ENCODE measurements around the gene COBL.
A peak's percentile ranks its signal among the peaks of the same experiment; 100 is the strongest.

COBL gene

GRCh38 chr7:51140199-51141164, 176.1 kb downstream of the COBL start:
- no peaks in the 10 kb centered on the region for H3K27me3 ChIP-seq (ENCODE audit: insufficient read depth, low read length, poor library complexity, severe bottlenecking)
- H3K4me3 ChIP-seq (ENCODE audit: low read length, poor library complexity, severe bottlenecking): no peak overlapping the region
- no peaks in the 10 kb centered on the region for H3K9me3 ChIP-seq (ENCODE audit: insufficient read depth, low read depth, low read length)
- H4K20me1 ChIP-seq (ENCODE audit: insufficient read depth, low read length, poor library complexity, severe bottlenecking): no peaks in the 10 kb centered on the region
- peaks cover 23% of the 10 kb centered on the region for H3K4me1 ChIP-seq (ENCODE audit: insufficient read depth, low read length, poor library complexity, severe bottlenecking)
- H3K9ac ChIP-seq (ENCODE audit: low read depth, low read length, poor library complexity, severe bottlenecking): no peak overlapping the region
- 0 out of 2 replicates have a peak, but pooled peaks cover 3% of the 10 kb centered on the region for H3F3A ChIP-seq (ENCODE audit: low read depth)
- no peaks in the 10 kb centered on the region for H3K79me2 ChIP-seq (ENCODE audit: insufficient read depth, low read length)
- H3K36me3 ChIP-seq (ENCODE audit: insufficient read depth, low read length): no peaks in the 10 kb centered on the region
- H3K4me2 ChIP-seq (ENCODE audit: low read depth, low read length, poor library complexity, severe bottlenecking): peak overlapping the region; percentile 43
- H3K9me2 ChIP-seq (replicated peaks; ENCODE audit: low read depth, low read length): no peaks in the 10 kb centered on the region
- no peak overlapping the region for H2AFZ ChIP-seq (ENCODE audit: low read length)
- TF ChIP-seq CTCF (conservative IDR thresholded peaks at IDR 0.05; ENCODE audit: low read length) (no peak), EZH2phosphoT487 (IDR thresholded peaks at IDR 0.05; ENCODE audit: borderline replicate concordance) (no peak)

GRCh38 chr7:51139796-51140195, 176.8 kb downstream of the COBL start:
- Histone ChIP-seq H2AFZ (ENCODE audit: low read length) (no peak overlapping the region), H3K4me1 (ENCODE audit: insufficient read depth, low read length, poor library complexity, severe bottlenecking) (peaks cover 23% of the 10 kb centered on the region), H3K9me2 (replicated peaks; ENCODE audit: low read depth, low read length) (no peaks in the 10 kb centered on the region), H4K20me1 (ENCODE audit: insufficient read depth, low read length, poor library complexity, severe bottlenecking) (no peaks in the 10 kb centered on the region), H3K4me3 (ENCODE audit: low read length, poor library complexity, severe bottlenecking) (no peak overlapping the region), H3K79me2 (ENCODE audit: insufficient read depth, low read length) (no peaks in the 10 kb centered on the region), H3K9me3 (ENCODE audit: insufficient read depth, low read depth, low read length) (no peaks in the 10 kb centered on the region), H3K4me2 (ENCODE audit: low read depth, low read length, poor library complexity, severe bottlenecking) (peak overlapping the region; percentile 43), H3K36me3 (ENCODE audit: insufficient read depth, low read length) (no peaks in the 10 kb centered on the region), H3K27me3 (ENCODE audit: insufficient read depth, low read length, poor library complexity, severe bottlenecking) (no peaks in the 10 kb centered on the region), H3K9ac (ENCODE audit: low read depth, low read length, poor library complexity, severe bottlenecking) (no peak overlapping the region), H3F3A (ENCODE audit: low read depth) (0 out of 2 replicates have a peak, but pooled peaks cover 3% of the 10 kb centered on the region)
- TF ChIP-seq EZH2phosphoT487 (IDR thresholded peaks at IDR 0.05; ENCODE audit: borderline replicate concordance) (no peak), CTCF (conservative IDR thresholded peaks at IDR 0.05; ENCODE audit: low read length) (no peak)

GRCh38 chr7:51138123-51139085, 178.2 kb downstream of the COBL start:
- no peaks in the 10 kb centered on the region for H3K9me3 ChIP-seq (ENCODE audit: insufficient read depth, low read depth, low read length)
- H3K4me2 ChIP-seq (ENCODE audit: low read depth, low read length, poor library complexity, severe bottlenecking): no peak overlapping the region
- no peak overlapping the region for H3K9ac ChIP-seq (ENCODE audit: low read depth, low read length, poor library complexity, severe bottlenecking)
- no peaks in the 10 kb centered on the region for H4K20me1 ChIP-seq (ENCODE audit: insufficient read depth, low read length, poor library complexity, severe bottlenecking)
- no peaks in the 10 kb centered on the region for H3K36me3 ChIP-seq (ENCODE audit: insufficient read depth, low read length)
- H2AFZ ChIP-seq (ENCODE audit: low read length): no peak overlapping the region
- H3K4me1 ChIP-seq (ENCODE audit: insufficient read depth, low read length, poor library complexity, severe bottlenecking): peaks cover 23% of the 10 kb centered on the region
- no peak for TF ChIP-seq EZH2phosphoT487 (IDR thresholded peaks at IDR 0.05; ENCODE audit: borderline replicate concordance)
- H3K9me2 ChIP-seq (replicated peaks; ENCODE audit: low read depth, low read length): no peaks in the 10 kb centered on the region
- 0 out of 2 replicates have a peak, but pooled peaks cover 3% of the 10 kb centered on the region for H3F3A ChIP-seq (ENCODE audit: low read depth)
- H3K4me3 ChIP-seq (ENCODE audit: low read length, poor library complexity, severe bottlenecking): no peak overlapping the region
- no peaks in the 10 kb centered on the region for H3K79me2 ChIP-seq (ENCODE audit: insufficient read depth, low read length)
- no peaks in the 10 kb centered on the region for H3K27me3 ChIP-seq (ENCODE audit: insufficient read depth, low read length, poor library complexity, severe bottlenecking)

All from Loucy (cell line).